ENCODE data around the gene PTPRA.

The PTPRA gene

DNA sequence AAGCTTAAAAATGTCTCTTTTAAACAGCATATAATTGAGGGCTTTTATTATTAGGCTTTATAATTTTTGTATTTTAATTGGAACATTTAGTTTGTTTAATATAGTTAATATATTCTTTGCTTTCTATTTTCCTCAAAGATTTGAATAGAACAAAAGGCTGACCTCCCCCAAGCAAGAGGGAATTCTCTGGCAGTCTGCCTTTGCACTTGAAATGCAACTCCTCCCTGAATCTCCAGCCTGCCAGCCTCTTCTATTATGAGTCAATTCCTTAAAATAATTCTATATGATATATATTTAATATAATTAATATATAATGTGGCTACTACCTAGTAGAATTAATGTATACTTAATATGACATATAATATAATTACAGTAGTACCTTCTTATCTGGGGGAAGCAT is 69.2 kb downstream of the PTPRA start:
- no peak for DNase-seq

- DNase-seq = peak; percentile 88
These were observed 74.0 kb downstream of the PTPRA start for GRCh38 chr20:2946988-2947961.

- no peak for DNase-seq
These were observed 75.7 kb downstream of the PTPRA start for GRCh38 chr20:2948968-2949367.

GRCh38 chr20:2952766-2953165 is 79.5 kb downstream of the PTPRA start:
- no peak for DNase-seq

DNA sequence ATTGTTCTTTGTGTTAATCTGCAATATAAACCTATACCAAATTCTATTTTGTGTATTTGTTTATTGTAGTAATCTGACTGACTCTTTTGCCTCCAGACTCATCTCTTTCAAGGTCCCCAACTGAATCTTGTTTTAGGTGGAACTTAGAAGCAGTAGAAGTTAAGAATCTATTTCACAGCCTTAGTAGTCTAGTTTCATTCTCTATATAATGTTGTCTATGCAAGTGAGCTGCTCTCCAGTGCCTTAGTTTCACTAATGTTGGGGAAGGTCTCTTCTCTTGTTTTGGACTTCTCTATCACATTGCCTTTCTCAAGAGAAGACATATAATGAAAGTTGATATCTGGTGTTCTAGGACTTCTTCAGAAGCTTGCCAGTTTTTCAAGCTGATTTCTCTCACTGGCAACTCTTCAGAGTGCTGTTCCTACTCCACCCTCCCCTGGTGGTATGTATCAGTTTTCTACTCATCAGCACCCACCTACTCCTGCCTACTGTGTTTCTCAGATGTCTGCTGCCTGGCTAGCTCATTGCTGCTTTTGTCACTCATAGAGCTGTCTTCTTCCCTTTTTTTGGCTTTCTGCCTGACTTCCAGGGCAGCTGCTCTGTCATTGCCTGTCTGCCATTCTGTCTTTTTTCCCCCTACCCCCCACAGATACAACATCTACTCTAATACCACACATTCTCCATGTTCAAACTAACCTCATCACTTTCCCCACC is 82.1 kb downstream of the PTPRA start:
- peak; percentile 69 for DNase-seq

DNA sequence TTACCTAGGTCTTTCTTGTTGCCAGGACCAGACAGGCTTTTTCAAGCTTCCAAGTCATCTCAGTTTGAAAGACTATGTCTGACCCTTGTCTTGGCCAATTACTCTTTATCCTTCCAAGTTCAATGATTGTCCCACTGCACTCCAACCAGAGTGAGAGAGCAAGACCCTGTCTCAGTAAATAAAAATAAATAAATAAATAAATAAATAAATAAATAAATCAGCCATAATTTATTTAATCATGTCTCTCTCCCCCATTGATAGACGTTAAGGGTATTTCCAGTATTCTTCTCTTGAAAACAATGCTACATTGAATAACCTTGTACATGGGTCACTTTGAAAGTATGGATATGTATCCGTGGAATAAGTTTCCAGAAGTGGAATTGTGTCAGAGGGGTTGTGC is 83.2 kb downstream of the PTPRA start:
- no peak for DNase-seq

- DNase-seq = no peak
These were observed 94.6 kb downstream of the PTPRA start for GRCh38 chr20:2967841-2968240.

DNA sequence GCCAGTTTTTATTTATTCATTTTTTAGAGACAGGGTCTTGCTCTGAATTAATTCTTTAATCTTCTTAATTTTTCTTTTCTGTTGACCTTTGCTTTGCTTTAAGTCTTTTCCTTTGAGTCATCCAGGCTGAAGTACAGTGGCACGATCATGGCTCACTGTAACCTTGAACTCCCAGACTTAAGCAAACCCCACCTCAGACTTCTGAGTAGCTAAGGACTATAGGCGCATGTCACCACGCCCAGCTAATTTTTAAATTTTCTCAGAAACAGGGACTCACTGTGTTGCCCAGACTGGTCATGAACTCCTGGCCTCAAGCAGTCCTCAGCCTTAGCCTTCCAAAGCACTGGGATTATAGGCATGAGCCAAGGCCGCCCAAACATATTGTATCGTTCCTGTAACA is 98.8 kb downstream of the PTPRA start:
- DNase-seq = no peak

GRCh38 chr20:2973574-2973973 is 100.3 kb downstream of the PTPRA start:
- no peak for DNase-seq

- no peak for DNase-seq
These were observed 105.2 kb downstream of the PTPRA start for GRCh38 chr20:2978519-2978918.

- no peak for DNase-seq
These were observed 108.4 kb downstream of the PTPRA start for GRCh38 chr20:2981646-2982045.

GRCh38 chr20:2983508-2983907 is 110.2 kb downstream of the PTPRA start:
- no peak for DNase-seq

DNA sequence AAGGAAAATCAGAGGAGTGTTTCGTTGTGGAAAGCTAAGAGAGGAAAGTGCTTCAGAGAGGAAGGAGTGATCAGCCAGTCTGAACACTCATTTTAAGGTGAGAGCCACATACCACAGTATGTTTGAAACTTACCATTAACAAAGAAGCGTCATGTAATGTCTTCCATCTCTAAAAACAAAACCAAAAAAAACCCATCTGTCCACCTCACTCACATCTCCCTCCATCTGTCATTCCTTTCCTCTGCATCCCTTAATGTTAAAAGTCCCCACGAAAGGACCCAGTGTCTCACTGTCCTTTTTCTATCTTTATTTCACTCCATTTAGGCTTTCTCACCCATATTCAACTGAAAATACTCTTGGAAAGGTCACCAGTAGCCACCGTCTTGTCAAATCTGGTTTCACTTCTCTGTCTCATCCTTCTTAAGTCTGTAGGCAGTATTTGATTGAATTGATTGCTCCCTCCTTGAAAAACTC is 110.8 kb downstream of the PTPRA start:
- no peak for DNase-seq

DNA sequence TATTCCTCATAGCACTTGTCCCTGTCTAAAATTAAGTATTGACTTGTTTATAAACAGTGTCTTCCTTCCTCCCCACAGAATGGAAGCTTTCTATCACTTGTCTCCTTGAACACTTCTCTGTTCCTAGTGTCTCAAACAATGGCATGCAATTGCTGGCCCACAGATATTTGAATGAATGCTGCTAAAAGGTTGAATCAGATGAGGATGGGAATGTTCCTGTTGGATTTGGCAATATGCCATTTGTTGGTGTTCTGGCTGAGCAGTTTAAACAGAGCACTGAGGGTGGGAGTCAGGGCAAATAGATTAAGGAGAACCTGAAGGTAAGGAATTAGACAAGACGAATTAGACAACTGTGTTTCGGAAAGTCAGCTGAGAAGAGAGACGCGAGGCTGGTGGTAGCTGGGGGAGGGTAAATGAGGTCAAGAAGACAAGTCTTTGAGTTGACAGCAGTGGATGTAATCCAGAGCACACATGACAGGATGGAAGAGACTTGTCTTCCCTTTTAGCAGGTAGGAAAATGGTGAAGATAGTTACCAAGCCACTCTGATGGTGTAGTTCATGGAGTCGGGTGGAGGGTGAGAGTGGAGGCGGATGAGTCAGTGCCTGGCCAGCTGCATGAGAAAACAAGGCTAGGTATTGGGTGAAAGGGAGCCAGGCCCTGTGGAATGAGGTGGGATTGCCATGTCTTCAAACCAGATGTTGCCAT is 111.8 kb downstream of the PTPRA start:
- no peak for DNase-seq

- peak; percentile 55 for DNase-seq
These were observed 113.2 kb downstream of the PTPRA start for GRCh38 chr20:2986466-2986865.

DNA sequence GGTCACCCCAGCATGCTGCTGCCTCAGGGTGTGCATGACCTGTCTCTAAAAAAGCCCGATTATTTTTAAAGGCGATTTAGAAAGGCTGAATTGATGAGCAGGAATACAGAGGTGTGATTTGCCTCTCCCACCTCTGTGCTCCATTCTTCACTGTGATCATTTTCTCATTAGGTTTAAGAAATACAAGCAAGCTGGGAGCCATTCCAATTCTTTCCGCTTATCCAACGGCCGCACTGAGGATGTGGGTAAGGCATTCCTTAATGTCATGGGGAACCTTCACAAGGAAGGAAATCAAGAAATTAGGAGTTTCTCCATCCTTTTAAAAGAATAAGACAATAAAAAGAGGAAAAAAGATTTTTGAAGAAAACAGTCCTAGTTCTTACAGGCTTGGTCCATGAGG is 114.6 kb downstream of the PTPRA start:
- DNase-seq = no peak

DNA sequence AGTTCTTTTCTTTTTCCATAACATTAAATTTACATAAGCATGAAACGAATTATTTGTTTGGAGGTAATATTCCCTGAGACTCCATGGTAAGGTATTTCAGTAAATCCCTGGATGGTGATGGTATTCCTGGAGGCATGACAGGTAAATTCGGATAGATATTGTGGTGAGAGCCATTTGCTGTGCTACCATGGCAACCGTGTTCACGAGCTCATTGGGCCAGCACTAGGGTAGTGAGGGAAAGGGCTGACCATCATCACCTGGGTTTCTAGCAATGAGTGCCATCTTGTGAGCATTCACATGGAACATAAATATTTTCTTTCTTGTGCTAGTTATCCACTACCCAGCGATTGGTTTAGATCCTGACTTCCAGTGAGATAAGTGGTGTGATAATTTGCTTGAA is 118.3 kb downstream of the PTPRA start:
- no peak for DNase-seq

DNA sequence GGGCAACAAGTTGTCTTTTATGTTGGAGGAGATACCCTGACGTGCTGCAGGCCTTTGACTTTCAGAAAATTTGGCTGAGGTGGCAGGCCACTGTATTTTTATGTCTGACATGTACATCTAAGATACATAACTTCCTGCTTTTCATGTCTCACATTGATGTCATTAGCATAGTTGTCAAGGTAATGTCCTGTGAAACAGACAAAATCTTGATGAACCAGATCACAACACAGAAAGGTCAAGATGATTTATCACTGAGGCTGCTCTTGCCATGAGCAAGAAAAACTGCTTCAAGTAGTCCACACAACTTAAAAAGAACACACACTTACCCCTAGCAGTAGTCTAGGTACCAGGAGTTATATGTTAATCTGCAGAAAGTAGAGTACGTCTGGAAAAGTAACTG is 120.0 kb downstream of the PTPRA start:
- DNase-seq = no peak

DNA sequence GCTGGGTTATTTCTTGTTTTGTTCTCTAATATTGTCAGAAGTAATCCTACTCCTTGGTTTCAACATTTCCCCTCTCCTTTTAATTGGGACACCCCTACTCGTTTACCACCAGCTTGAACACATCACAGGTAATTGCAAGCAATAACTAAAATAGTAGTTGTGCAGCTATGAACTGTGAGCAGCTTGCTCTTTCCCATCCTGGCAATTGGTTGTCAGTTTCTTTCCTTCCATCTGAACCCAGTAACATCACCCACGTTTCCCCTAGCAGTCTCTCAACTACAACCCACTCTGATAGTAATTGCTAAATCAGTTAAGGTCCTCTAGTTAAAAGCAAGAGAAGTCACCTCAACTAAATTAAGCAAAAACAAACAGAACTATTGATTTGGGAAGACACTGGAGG is 122.5 kb downstream of the PTPRA start:
- no peak for DNase-seq

- DNase-seq = no peak
These were observed 125.4 kb downstream of the PTPRA start for GRCh38 chr20:2998728-2999127.

- peak; percentile 92 for DNase-seq
These were observed 127.7 kb downstream of the PTPRA start for GRCh38 chr20:3000852-3001523.

DNA sequence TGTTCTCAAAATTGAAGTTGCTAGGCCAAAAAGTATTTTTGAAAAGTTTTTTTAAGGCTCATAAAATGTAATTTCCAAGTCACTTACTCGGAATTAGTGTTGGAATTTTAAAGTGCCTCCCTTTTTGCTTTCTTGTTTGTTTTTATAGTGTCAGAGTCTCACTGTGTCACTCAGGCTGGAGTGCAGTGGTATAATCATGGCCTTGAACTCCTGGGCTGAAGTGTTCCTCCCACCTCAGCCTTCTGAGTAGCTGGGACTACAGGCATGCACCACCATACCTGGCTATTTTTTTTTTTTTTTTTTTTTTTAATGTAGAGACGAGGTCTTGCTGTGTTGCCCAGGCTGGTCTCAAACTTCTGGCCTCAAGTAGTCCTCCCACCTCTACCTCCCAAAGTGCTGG is 130.1 kb downstream of the PTPRA start:
- no peak for DNase-seq

Data from hematopoietic multipotent progenitor cell treated with erythropoietin and hydrocortisone succinate and interleukin-3 and kit ligand, for 6 days (in vitro differentiated cells).